Adrenal gland (tissue), 12 donors: ENCODE results near the gene XYLT1. TPM values are rescaled to one million over a fixed set of nuclear protein-coding genes. Genes with fewer than 3 reads are reported as not detected.

ENCODE experiments used
- DNase-seq, 7 donors: peaks; one replicate each; pipeline ENCODE4 v3.0.0-alpha.2; 2019 to 2020
- H3K27ac ChIP-seq, 5 donors: fragments of 200-600 bp; sonication (generic) in 4 of 5; 1 replicate in 3 of 5; 2 replicates in 2 of 5; pipeline versions ENCODE4 v1.5.1 to v1.8.0; 2016 to 2020; ENCODE audit warnings: mild to moderate bottlenecking in 1 of 5
- H3K27me3 ChIP-seq: fragments of 200-600 bp; 2 replicates; pipeline ENCODE4 v1.8.0; 2021
- H3K36me3 ChIP-seq, 2 donors: fragments of 200-600 bp; replicated peaks in 1 of 2; 1 replicate in 1 of 2; 2 replicates in 1 of 2; pipeline versions ENCODE4 v1.5.1 to v1.8.0; 2018 to 2022
- H3K4me1 ChIP-seq, 2 donors: fragments of 200-600 bp; replicated peaks in 1 of 2; 1 replicate in 1 of 2; 2 replicates in 1 of 2; pipeline versions ENCODE4 v1.5.1 to v1.8.0; 2018 to 2021
- H3K4me3 ChIP-seq, 4 donors: fragments of 200-600 bp; sonication (generic) in 3 of 4; one replicate each; pipeline ENCODE4 v1.5.1; 2016 to 2018
- H3K9me3 ChIP-seq, 3 donors: fragments of 200-600 bp; sonication (generic) in 1 of 3; replicated peaks in 1 of 3; 1 replicate in 2 of 3; 2 replicates in 1 of 3; pipeline versions ENCODE4 v1.5.1 to v1.8.0; 2016 to 2021
- POLR2A ChIP-seq, 2 donors: fragments of 450-650 bp; IDR thresholded peaks; one replicate each; pipeline ENCODE4 v1.6.1; 2017; ENCODE audit warnings: antibody characterized with exemption in 2 of 2, mild to moderate bottlenecking in 2 of 2, moderate library complexity in 1 of 2
- WGBS, 4 donors: extraction: QIAGEN DNeasy Blood & Tissue Kit in 2 of 4; methylation state at CpG; one replicate each; pipeline versions ENCODE4 v1.1.5 to v1.1.7; 2013 to 2017; 5-methylcytosine and 5-hydroxymethylcytosine counted together
- intact Hi-C, 2 donors: fragments of 100-400 bp; cut with DNase I; formaldehyde crosslinking; loops; one replicate each; pipeline versions ENCODE4 v1.14.1 to v1.15.0; 2022 to 2023
- polyA plus RNA-seq, 3 donors: library from polyadenylated mRNA; stranded (reverse); fragments of 200-250 nt in 2 of 3; fragments of 350-450 nt in 1 of 3; fragmentation: Illumina TruSeq in 1 of 3; extraction: RNeasy Lipid Tissue Mini Kit (QIAGEN cat#74804) in 1 of 3; gene quantifications; one replicate each; pipeline ENCODE4 v1.2.3, GENCODE V29; 2013 to 2014
- total RNA-seq, 9 donors: library from RNA; depleted of rRNA in 4 of 9; stranded (reverse); fragments of >200 nt in 4 of 9; fragments of 120-200 nt in 1 of 9; fragmentation: NEBNext Ultra II Directional in 1 of 9; extraction: Animal tissue kit (Norgen Biotek cat#: 25700) in 1 of 9; gene quantifications; one replicate each; pipeline versions ENCODE4 v1.1.0 to v1.2.4, GENCODE V29; 2013 to 2023
- TF ChIP-seq, protein P1 (sequence below), 6 experiments: fragments of 450-650 bp in 4 of 6; fragments of 200-600 bp in 2 of 6; sonication (generic) in 1 of 6; IDR thresholded peaks; 1 replicate in 5 of 6; 2 replicates in 1 of 6; pipeline versions ENCODE4 v1.5.1 to v1.8.0; 2016 to 2021; ENCODE audit warnings: antibody characterized with exemption in 6 of 6, mild to moderate bottlenecking in 2 of 6, moderate library complexity in 1 of 6
- donor health status: healthy with polysubstance abuse.
- donor health status: Bipolar disorder and iron deficiency.
- donor health status: DM: yes; HTN: yes; CAD: no.
- donor health status: DM: no; HTN: no; CAD: no.
- donor health status: DM: no; HTN: no; CAD: no.
- donor health status: DM: yes; HTN: yes; CAD: no.

The XYLT1 gene
- total and polyA plus RNA-seq, 12 donors = 1.3 to 67.6 (median 16.8) TPM

DNA sequence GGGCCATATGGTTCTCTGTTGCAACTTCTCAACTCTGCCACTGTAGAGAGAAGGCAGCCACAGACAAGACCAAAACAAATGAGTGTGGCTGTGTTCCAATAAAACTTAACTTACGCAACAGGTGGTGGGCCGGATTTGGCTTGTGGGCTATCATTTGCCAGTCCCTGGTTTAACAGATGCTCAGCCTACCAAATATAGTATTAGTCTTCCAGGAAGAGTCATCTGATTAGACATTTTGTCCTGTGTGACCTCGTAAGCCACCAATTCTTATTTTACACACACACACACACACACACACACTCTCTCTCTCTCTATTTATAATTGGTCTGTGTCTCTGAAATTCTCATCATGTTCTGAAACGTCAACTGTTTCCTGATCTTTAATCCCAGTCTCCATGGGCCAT lies 245.9 kb downstream of the XYLT1 start:
- H3K4me3 ChIP-seq = no peak overlapping the region
- H3K4me1 ChIP-seq = peaks cover 27 to 42% of the 10 kb centered on the region in 2 donors
- no peaks in the 10 kb centered on the region for H3K27me3 ChIP-seq
- TF ChIP-seq, protein P1, sequence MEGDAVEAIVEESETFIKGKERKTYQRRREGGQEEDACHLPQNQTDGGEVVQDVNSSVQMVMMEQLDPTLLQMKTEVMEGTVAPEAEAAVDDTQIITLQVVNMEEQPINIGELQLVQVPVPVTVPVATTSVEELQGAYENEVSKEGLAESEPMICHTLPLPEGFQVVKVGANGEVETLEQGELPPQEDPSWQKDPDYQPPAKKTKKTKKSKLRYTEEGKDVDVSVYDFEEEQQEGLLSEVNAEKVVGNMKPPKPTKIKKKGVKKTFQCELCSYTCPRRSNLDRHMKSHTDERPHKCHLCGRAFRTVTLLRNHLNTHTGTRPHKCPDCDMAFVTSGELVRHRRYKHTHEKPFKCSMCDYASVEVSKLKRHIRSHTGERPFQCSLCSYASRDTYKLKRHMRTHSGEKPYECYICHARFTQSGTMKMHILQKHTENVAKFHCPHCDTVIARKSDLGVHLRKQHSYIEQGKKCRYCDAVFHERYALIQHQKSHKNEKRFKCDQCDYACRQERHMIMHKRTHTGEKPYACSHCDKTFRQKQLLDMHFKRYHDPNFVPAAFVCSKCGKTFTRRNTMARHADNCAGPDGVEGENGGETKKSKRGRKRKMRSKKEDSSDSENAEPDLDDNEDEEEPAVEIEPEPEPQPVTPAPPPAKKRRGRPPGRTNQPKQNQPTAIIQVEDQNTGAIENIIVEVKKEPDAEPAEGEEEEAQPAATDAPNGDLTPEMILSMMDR (IDR thresholded peaks at IDR 0.05) = peak in 1 of 6 experiments; percentile 20
- peak in 1 of 2 donors; percentile 32 for TF ChIP-seq POLR2A (IDR thresholded peaks at IDR 0.05)
- no peaks in the 10 kb centered on the region for H3K9me3 ChIP-seq
- H3K36me3 ChIP-seq = no peaks in the 10 kb centered on the region
- peak; percentile 74 to 96 (median 88) for DNase-seq
- WGBS, 4 donors = 2 to 12% (median 3%) methylated on average over 4 of the region's 4 CpGs
- H3K27ac ChIP-seq = peak overlapping the region; percentile 45 to 71 (median 68)
- intact Hi-C loops = no loop called here

- peaks cover 27 to 42% of the 10 kb centered on the region in 2 donors for H3K4me1 ChIP-seq
- 75 to 82% (median 77%) methylated on average over 5 of the region's 5 CpGs for WGBS, 4 donors
- H3K9me3 ChIP-seq = no peaks in the 10 kb centered on the region
- no peak for DNase-seq
- H3K36me3 ChIP-seq = no peaks in the 10 kb centered on the region
- H3K27me3 ChIP-seq = no peaks in the 10 kb centered on the region
- peak overlapping the region in 3 of 5 donors; percentile 24 to 70 (median 64) for H3K27ac ChIP-seq
- intact Hi-C loops = no loop called here
- no peak overlapping the region for H3K4me3 ChIP-seq
- TF ChIP-seq, protein P1 (IDR thresholded peaks at IDR 0.05) = no peak
- no peak for TF ChIP-seq POLR2A (IDR thresholded peaks at IDR 0.05)
Observed at GRCh38 chr16:17224350-17224749, 246.4 kb downstream of the XYLT1 start.

DNA sequence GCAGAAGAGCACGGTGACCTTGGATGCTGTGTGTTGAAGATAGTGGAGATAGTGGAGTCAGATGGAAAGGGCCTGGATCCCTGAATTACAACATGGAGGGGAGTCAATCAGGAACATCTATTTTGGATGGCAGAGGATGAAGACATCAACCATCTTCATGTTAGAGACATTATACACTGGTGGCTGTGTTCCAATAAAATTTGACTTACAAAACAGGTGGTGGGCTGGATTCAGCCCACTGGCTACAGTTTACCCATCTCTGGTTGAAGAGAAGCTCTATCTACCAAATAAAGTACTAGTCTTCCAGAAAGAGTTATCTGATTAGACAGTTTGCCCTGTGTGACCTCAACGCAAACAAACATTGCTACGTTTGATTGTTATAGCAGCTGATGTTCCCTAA lies 247.2 kb downstream of the XYLT1 start:
- Histone ChIP-seq H3K9me3 (no peaks in the 10 kb centered on the region), H3K4me3 (no peak overlapping the region), H3K4me1 (peaks cover 27 to 42% of the 10 kb centered on the region in 2 donors), H3K27me3 (no peaks in the 10 kb centered on the region), H3K36me3 (no peaks in the 10 kb centered on the region), H3K27ac (peak overlapping the region in 2 of 5 donors; percentile 52 to 76)
- no peak for DNase-seq
- intact Hi-C loops = no loop called here
- 92 to 98% (median 94%) methylated on average over 3 of the region's 3 CpGs for WGBS, 4 donors
- no peak for TF ChIP-seq POLR2A (IDR thresholded peaks at IDR 0.05)
- TF ChIP-seq, protein P1 (IDR thresholded peaks at IDR 0.05) = no peak

GRCh38 chr16:17222871-17223401 lies 247.8 kb downstream of the XYLT1 start:
- peak; percentile 47 to 80 (median 60) for DNase-seq
- intact Hi-C loops = no loop called here
- H3K4me1 ChIP-seq = peaks cover 27 to 42% of the 10 kb centered on the region in 2 donors
- no peaks in the 10 kb centered on the region for H3K36me3 ChIP-seq
- H3K4me3 ChIP-seq = peak overlapping the region in 1 of 4 donors; percentile 28
- 30 to 38% (median 31%) methylated on average over 12 of the region's 12 CpGs for WGBS, 4 donors
- H3K27me3 ChIP-seq = no peaks in the 10 kb centered on the region
- TF ChIP-seq POLR2A (IDR thresholded peaks at IDR 0.05) = peak in 1 of 2 donors; percentile 28
- TF ChIP-seq, protein P1 (IDR thresholded peaks at IDR 0.05) = peak in 2 of 6 experiments; percentile 22
- H3K9me3 ChIP-seq = no peaks in the 10 kb centered on the region
- peak overlapping the region in 3 of 5 donors; percentile 52 to 76 (median 66) for H3K27ac ChIP-seq
